Activated naive CD4-positive, alpha-beta T cell treated with anti-CD3 and anti-CD28 coated beads, Interleukin-2, amount 50 U/mL, for 72 hours (primary cell): ENCODE data around the gene HS3ST4. TPM values are rescaled to one million over a fixed set of nuclear protein-coding genes. Genes with fewer than 3 reads are reported as not detected.

Source experiments
- ATAC-seq, 2 donors: fragments of 150-1000 bp; cut with Tn5 transposase; 2 replicates each; pipeline ENCODE4 v1.10.0; 2021; ENCODE audit warnings: mild to moderate bottlenecking in 2 of 2, moderate library complexity in 2 of 2
- DNase-seq, 2 donors: peaks; one replicate each; pipeline ENCODE4 v3.0.0; 2021 to 2022; ENCODE audit warnings: low spot score in 2 of 2
- H3K27ac Mint-ChIP-seq, 2 donors: one replicate each; pipeline ENCODE4 v1.8.0; 2022; ENCODE audit warnings: mild to moderate bottlenecking in 2 of 2, mixed read lengths in 2 of 2
- H3K36me3 Mint-ChIP-seq, 2 donors: one replicate each; pipeline ENCODE4 v1.8.0; 2022; ENCODE audit warnings: mixed read lengths in 2 of 2
- H3K9me3 Mint-ChIP-seq, 2 donors: one replicate each; pipeline ENCODE4 v1.8.0; 2022; ENCODE audit warnings: mixed read lengths in 2 of 2
- total RNA-seq, 2 donors: library from RNA; stranded (reverse); gene quantifications; one replicate each; pipeline ENCODE4 v1.2.3, GENCODE V29; 2022

The HS3ST4 gene
- total RNA-seq, 2 donors from 2014 or later, result not detected

GRCh38 chr16:25783226-25783625 lies 91.5 kb downstream of the HS3ST4 start:
- no peak overlapping the region for H3K27ac Mint-ChIP-seq
- no peaks in the 10 kb centered on the region for H3K36me3 Mint-ChIP-seq
- DNase-seq (no peak), ATAC-seq (no peak)
- peaks cover 5 to 6% of the 10 kb centered on the region in 2 donors for H3K9me3 Mint-ChIP-seq

- ATAC-seq (no peak), DNase-seq (no peak)
- Mint-ChIP-seq H3K9me3 (peaks cover 5 to 6% of the 10 kb centered on the region in 2 donors), H3K27ac (no peak overlapping the region), H3K36me3 (no peaks in the 10 kb centered on the region)
These were observed 93.6 kb downstream of the HS3ST4 start for GRCh38 chr16:25785361-25785760.

- ATAC-seq (no peak), DNase-seq (no peak)
- Mint-ChIP-seq H3K27ac (no peak overlapping the region), H3K36me3 (no peaks in the 10 kb centered on the region), H3K9me3 (peaks cover 5 to 6% of the 10 kb centered on the region in 2 donors)
These were observed 95.0 kb downstream of the HS3ST4 start for GRCh38 chr16:25786748-25787147.

- Mint-ChIP-seq H3K27ac (no peak overlapping the region), H3K9me3 (peaks cover 5 to 6% of the 10 kb centered on the region in 2 donors), H3K36me3 (no peaks in the 10 kb centered on the region)
- DNase-seq, result no peak
- no peak for ATAC-seq
These were observed 96.9 kb downstream of the HS3ST4 start for GRCh38 chr16:25788637-25789036.

- Mint-ChIP-seq H3K27ac (no peak overlapping the region), H3K36me3 (no peaks in the 10 kb centered on the region), H3K9me3 (no peaks in the 10 kb centered on the region)
- DNase-seq, result no peak
- no peak for ATAC-seq
These were observed 104.5 kb downstream of the HS3ST4 start for GRCh38 chr16:25796239-25796638.

- ATAC-seq (no peak), DNase-seq (no peak)
- no peak overlapping the region for H3K27ac Mint-ChIP-seq
- H3K9me3 Mint-ChIP-seq, result no peaks in the 10 kb centered on the region
- no peaks in the 10 kb centered on the region for H3K36me3 Mint-ChIP-seq
These were observed 106.3 kb downstream of the HS3ST4 start for GRCh38 chr16:25798065-25798464.

- H3K36me3 Mint-ChIP-seq, result no peaks in the 10 kb centered on the region
- no peaks in the 10 kb centered on the region for H3K9me3 Mint-ChIP-seq
- DNase-seq (no peak), ATAC-seq (no peak)
- no peak overlapping the region for H3K27ac Mint-ChIP-seq
These were observed 108.1 kb downstream of the HS3ST4 start for GRCh38 chr16:25799816-25800215.

- Mint-ChIP-seq H3K9me3 (no peaks in the 10 kb centered on the region), H3K36me3 (no peaks in the 10 kb centered on the region), H3K27ac (no peak overlapping the region)
- ATAC-seq (no peak), DNase-seq (no peak)
These were observed 120.5 kb downstream of the HS3ST4 start for GRCh38 chr16:25812215-25812614.

GRCh38 chr16:25817295-25817694 lies 125.5 kb downstream of the HS3ST4 start:
- Mint-ChIP-seq H3K27ac (no peak overlapping the region), H3K36me3 (no peaks in the 10 kb centered on the region), H3K9me3 (no peaks in the 10 kb centered on the region)
- no peak for DNase-seq
- no peak for ATAC-seq

- DNase-seq (no peak), ATAC-seq (no peak)
- Mint-ChIP-seq H3K9me3 (no peaks in the 10 kb centered on the region), H3K36me3 (no peaks in the 10 kb centered on the region), H3K27ac (no peak overlapping the region)
These were observed 126.1 kb downstream of the HS3ST4 start for GRCh38 chr16:25817876-25818275.

- H3K36me3 Mint-ChIP-seq, result no peaks in the 10 kb centered on the region
- ATAC-seq (no peak), DNase-seq (no peak)
- peaks cover 0 to 3% of the 10 kb centered on the region in 2 donors for H3K9me3 Mint-ChIP-seq
- H3K27ac Mint-ChIP-seq, result no peak overlapping the region
These were observed 132.1 kb downstream of the HS3ST4 start for GRCh38 chr16:25823891-25824290.

GRCh38 chr16:25827709-25828108 lies 135.9 kb downstream of the HS3ST4 start:
- Mint-ChIP-seq H3K9me3 (peaks cover 0 to 3% of the 10 kb centered on the region in 2 donors), H3K36me3 (no peaks in the 10 kb centered on the region), H3K27ac (no peak overlapping the region)
- DNase-seq (no peak), ATAC-seq (no peak)

- DNase-seq (no peak), ATAC-seq (no peak)
- Mint-ChIP-seq H3K27ac (no peak overlapping the region), H3K36me3 (no peaks in the 10 kb centered on the region), H3K9me3 (peaks cover 0 to 3% of the 10 kb centered on the region in 2 donors)
These were observed 136.8 kb downstream of the HS3ST4 start for GRCh38 chr16:25828510-25828909.

- Mint-ChIP-seq H3K9me3 (no peaks in the 10 kb centered on the region), H3K36me3 (no peaks in the 10 kb centered on the region), H3K27ac (no peak overlapping the region)
- ATAC-seq (no peak), DNase-seq (no peak)
These were observed 140.5 kb downstream of the HS3ST4 start for GRCh38 chr16:25832291-25832690.

GRCh38 chr16:25834101-25834500 lies 142.3 kb downstream of the HS3ST4 start:
- H3K36me3 Mint-ChIP-seq, result no peaks in the 10 kb centered on the region

GRCh38 chr16:25835126-25835525 lies 143.4 kb downstream of the HS3ST4 start:
- Mint-ChIP-seq H3K36me3 (no peaks in the 10 kb centered on the region), H3K27ac (no peak overlapping the region), H3K9me3 (no peaks in the 10 kb centered on the region)
- DNase-seq (no peak), ATAC-seq (no peak)

More at GRCh38 chr16:25834101-25834500, 142.3 kb downstream of the HS3ST4 start:
- Mint-ChIP-seq H3K27ac (no peak overlapping the region), H3K9me3 (no peaks in the 10 kb centered on the region)
- ATAC-seq, result no peak
- DNase-seq, result no peak

GRCh38 chr16:25838724-25839186 lies 147.0 kb downstream of the HS3ST4 start:
- no peak for ATAC-seq
- Mint-ChIP-seq H3K36me3 (no peaks in the 10 kb centered on the region), H3K27ac (no peak overlapping the region), H3K9me3 (no peaks in the 10 kb centered on the region)
- peak in 1 of 2 donors; percentile 7 for DNase-seq

- H3K27ac Mint-ChIP-seq, result no peak overlapping the region
- no peak for ATAC-seq
- no peak for DNase-seq
- no peaks in the 10 kb centered on the region for H3K9me3 Mint-ChIP-seq
- H3K36me3 Mint-ChIP-seq, result no peaks in the 10 kb centered on the region
These were observed 150.0 kb downstream of the HS3ST4 start for GRCh38 chr16:25841761-25842160.

- H3K36me3 Mint-ChIP-seq, result no peaks in the 10 kb centered on the region
- no peak for DNase-seq
- no peak for ATAC-seq
- H3K9me3 Mint-ChIP-seq, result no peaks in the 10 kb centered on the region
- no peak overlapping the region for H3K27ac Mint-ChIP-seq
These were observed 154.1 kb downstream of the HS3ST4 start for GRCh38 chr16:25845901-25846300.
